Fibroblast of skin of right biceps (primary cell): ENCODE results near the gene NTSR1.
A peak's percentile ranks its signal among the peaks of the same experiment; 100 is the strongest.

ENCODE experiments used
- DNase-seq: peaks from one replicate; pipeline ENCODE4 v3.0.0-alpha.2; 2013

Gene NTSR1

GRCh38 chr20:62727584-62728027 lies 19.0 kb downstream of the NTSR1 start:
- no peak for DNase-seq

- DNase-seq, result no peak
Observed at GRCh38 chr20:62728028-62728780, 19.6 kb downstream of the NTSR1 start.

DNA sequence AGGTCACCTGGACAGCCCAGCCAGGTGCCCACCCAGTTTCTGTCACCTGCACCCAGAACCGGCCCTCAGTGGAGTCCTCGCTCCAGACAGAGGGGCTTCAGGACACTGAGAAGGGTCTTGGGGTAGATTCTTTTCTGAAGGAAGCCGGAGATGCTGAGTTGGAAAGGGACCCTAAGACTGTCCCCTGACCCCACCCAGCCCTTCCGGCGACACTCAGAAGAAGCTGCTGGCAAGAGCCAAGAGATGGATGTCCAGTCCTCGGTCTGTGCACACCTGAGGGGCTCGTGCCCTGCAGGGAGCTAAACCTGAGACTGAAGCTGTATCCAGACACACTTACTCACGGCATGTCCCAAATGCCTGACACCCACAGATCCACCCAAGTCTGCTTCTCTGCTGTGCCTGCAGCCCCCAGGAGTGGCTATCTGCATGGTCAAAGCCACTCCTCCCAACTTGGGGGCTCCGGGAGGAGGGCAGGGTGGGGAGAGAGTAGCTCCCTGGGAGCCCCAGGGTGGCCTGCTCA lies 20.2 kb downstream of the NTSR1 start:
- no peak for DNase-seq

DNA sequence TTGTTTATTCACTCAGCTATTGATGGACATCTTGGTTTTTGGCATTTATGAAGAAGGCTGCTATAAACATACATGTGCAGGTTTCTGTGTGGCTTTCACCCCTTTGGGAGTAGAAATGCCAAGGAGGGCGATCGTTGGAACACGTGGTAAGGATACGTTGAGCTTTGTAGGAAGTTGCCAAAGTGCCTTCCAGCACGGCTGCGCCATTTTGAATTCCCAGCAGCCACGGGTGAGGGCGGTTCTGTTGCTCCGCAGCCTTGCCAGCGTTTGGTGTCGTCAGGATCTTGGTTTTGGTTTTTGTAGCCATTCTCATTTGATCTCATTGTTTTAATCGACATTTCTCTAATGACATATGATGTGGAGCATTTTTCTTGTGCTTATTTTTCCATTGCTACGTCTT lies 21.8 kb downstream of the NTSR1 start:
- no peak for DNase-seq

DNA sequence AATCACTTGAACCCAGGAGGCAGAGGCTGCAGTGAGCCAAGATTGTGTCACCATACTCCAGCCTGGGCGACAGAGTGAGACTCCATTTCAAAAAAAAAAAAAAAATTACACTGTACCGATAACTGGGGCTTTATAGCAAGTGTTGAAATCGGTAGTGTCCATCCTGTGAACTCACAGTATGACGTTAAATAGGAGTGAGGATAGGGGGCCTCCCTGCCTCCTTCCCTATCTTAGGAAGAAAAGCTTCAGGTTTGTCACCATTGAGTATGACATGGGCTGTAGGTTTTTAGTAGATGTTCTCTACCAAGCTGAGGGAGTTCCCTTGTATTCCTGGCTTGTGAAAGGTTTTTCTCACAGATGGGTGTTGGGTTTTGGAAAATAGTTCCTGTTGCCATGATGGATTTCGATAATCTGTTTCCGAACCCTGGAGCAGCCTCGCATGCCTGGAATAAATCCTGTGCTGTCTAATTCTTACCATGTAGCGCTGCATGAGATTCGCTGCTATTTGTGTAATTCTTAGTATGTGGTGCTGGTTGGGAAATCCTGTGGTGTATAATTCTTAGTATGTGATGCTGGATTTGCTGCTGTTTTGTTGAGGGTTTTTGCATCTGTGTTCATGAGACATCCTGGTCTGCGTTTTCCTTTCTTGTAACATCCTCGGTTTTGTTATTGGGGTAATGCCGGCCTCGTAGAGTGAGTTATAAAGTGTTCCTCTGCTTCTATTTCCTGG lies 23.6 kb downstream of the NTSR1 start:
- DNase-seq, result no peak

- DNase-seq, result no peak
Observed at GRCh38 chr20:62732842-62733525, 24.3 kb downstream of the NTSR1 start.

- no peak for DNase-seq
Observed at GRCh38 chr20:62733526-62733842, 24.8 kb downstream of the NTSR1 start.

- DNase-seq, result no peak
Observed at GRCh38 chr20:62733891-62734290, 25.3 kb downstream of the NTSR1 start.

DNA sequence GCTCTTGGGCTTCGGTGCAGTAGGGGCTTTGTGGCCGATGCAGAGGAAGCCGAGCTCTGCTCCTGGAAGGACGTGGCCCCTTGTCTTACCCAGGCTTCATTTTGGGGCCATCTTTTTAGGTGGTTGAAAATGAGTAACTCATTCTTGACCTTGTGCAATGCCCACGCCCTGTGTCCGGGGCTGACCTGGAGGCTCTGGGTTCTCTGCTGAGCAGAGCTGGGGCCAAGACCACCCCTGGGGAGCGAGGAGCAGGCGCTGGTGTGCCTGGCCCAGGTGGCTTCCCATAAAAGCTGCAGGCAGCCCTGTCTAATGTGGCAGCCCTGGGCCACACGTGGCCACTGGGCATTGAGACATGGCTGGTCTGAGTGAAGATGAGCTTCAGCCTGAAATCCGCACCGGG lies 25.7 kb downstream of the NTSR1 start:
- DNase-seq, result no peak

DNA sequence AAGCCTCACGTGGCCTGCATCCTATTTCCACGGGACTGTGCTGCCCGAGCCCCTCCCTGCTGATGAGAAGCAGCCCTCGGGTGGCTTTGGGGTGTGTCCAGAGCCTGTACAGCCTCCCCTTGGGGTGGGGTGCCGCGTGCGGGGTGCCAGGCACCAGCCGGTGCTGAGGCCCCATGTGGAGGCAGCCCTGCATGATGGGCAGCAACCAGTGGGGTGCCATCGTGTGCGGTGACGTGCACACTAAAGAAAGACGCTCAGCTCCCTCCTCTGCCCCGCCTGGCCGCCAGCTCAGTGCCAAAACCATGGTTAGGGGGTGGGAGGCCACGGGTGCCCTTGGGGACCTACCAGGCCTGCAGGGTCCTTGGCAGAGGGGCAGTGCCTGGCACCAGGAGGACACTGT lies 26.2 kb downstream of the NTSR1 start:
- no peak for DNase-seq

DNA sequence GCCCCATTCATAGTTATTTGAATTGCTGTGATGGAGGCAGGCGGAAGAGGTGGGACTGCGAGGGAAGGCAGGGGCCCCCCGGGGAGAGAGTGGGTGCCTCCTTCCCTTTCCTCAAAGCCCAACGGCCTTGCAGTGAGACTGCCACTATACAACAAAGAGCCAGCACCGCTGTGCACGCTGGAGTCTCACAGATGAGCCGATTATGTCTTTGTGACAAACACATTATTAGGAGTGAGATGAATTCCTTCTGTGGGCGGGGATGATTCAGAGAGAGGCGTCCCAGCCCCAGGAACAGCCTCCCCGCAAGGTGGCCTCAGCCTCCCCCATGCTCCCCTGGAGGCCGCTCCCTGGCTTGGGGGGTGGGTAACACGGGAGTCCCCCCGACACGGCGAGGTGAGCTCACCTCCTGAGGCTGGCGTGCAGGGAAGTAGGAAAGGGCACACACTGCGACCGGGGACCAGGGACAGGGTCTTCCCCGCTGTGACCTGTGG lies 26.7 kb downstream of the NTSR1 start:
- DNase-seq, result peak; percentile 25

- no peak for DNase-seq
Observed at GRCh38 chr20:62736026-62736406, 27.4 kb downstream of the NTSR1 start.

- no peak for DNase-seq
Observed at GRCh38 chr20:62736407-62737071, 27.9 kb downstream of the NTSR1 start.

GRCh38 chr20:62737271-62737811 lies 28.7 kb downstream of the NTSR1 start:
- no peak for DNase-seq

- DNase-seq, result no peak
Observed at GRCh38 chr20:62738025-62738881, 29.6 kb downstream of the NTSR1 start.

DNA sequence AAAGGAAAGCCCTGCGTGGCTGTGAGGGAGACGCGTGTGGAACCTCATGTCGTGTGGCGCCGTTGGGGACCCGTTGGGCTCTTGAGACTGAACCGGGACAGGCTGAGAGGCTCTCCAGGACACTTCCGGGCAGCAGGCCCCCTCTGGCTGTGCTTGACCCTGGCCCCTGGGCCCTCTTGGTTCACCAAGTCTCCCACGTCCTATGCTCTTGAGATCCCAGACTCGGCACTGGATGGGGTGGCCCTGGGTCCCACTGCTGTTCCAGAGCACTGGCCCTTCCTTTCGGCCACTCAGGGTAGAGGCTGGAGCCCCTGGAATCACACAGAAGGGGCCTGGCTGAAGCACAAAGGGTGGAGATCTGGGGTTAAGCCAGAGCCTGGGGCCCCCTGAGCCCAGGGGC lies 30.4 kb downstream of the NTSR1 start:
- DNase-seq, result no peak

DNA sequence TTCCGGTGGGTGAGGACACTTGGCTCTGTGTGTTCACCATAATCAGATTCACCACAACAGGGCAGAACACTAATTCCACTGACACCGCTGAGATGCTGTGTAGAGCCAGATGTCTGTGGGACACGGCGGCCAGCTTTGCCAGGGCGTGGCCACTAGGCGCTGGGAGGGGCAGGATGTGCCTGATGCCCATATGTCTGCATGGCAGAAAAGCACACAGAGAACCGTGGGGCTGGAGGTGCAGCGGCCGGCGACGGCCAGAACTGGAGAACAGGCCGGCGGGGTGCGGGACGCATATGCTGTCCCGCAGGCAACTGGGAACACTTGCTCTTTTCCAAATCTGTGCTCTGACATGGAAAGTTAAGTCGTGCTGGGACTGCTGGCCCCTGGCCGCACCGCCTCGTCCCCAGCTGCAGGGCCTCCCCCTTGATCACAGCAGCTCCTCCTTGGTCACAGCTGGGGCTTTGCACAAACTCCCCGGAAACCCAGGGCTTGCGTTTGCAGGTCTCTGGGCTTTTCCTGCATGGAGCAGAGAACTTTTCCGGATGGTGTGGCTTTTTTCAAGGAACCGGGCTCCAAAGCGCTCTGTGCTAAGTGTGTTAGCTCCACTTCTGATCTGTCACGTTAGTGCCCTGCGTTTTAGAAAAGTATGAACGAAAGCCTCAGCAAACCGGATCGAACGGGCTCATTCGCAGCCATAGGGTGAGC lies 31.1 kb downstream of the NTSR1 start:
- no peak for DNase-seq

GRCh38 chr20:62740286-62741141 lies 31.9 kb downstream of the NTSR1 start:
- DNase-seq, result peak; percentile 94

DNA sequence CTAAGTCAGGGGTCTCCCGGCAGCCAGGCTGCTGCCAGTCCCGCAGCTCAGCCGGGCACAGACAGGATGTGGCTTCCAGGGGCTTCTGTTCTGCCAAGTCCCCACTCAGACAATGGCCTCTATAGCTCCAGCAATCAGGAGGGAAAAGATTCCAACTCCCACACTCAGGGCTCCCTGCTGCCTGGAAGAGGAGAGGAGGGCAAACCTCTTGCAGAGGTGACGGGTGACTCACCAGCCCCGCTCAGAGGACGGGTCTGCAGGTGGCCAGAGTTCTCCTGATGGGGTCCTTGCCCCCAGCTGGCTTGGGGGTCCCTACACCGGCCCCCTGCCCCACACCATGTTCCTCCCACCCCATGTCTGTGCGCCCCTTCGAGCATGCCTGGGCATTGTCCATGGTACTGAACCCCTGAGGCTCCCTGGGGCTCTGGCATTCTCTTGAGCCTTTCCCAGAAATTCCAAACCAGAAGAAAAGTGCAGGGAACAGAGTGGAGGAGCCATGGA lies 32.6 kb downstream of the NTSR1 start:
- DNase-seq, result no peak
